Stimulated activated CD8-positive, alpha-beta memory T cell treated with anti-CD3 and anti-CD28 coated beads, Interleukin-7, amount 100 ng/mL, for 4 hours (primary cell): Measurements from ENCODE around the gene ADAMTSL1.

Source experiments
- DNase-seq, 2 donors: peaks; one replicate each; pipeline ENCODE4 v3.0.0-alpha.2; 2020; ENCODE audit warnings: low read depth in 2 of 2

Gene ADAMTSL1

GRCh38 chr9:18700714-18701113, 226.8 kb downstream of the ADAMTSL1 start:
- DNase-seq = no peak

DNA sequence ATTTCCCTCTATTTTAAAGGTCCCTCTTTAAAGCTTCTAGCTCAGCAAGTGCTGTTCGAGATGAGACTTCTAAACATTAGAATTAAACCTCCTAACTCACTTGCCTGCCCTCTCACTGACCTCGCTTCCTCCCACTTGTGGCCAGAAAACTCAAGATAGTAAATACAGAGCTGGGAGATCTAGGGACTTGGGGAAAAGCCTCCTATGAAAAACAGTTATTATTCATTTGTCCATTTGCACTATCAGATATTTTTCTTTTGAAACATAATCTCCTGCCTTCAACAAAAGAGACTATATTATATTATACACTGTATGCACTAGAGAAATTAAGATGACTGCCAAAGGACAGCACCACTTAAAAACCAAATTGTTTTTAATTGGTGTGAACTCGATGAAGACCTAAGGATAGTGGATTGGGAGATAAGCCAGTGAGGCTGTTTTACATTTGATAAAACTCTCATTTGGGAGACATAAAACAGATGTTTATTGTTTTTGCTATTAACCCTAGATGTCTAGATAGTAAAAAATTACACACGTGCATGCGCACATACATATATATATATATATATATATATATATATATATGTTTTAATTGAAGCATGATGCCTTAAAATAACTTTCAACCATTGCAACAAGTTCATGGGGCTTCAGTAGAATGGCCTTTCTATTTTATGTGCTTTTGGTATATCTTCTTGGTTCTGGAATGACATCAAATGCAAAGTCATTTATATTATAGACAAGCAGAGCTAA, 229.4 kb downstream of the ADAMTSL1 start:
- DNase-seq = no peak

- DNase-seq = no peak
Measured at GRCh38 chr9:18703901-18704379, 230.0 kb downstream of the ADAMTSL1 start.

- DNase-seq = no peak
Measured at GRCh38 chr9:18705796-18706392, 231.9 kb downstream of the ADAMTSL1 start.

GRCh38 chr9:18706648-18707047, 232.7 kb downstream of the ADAMTSL1 start:
- DNase-seq = no peak

DNA sequence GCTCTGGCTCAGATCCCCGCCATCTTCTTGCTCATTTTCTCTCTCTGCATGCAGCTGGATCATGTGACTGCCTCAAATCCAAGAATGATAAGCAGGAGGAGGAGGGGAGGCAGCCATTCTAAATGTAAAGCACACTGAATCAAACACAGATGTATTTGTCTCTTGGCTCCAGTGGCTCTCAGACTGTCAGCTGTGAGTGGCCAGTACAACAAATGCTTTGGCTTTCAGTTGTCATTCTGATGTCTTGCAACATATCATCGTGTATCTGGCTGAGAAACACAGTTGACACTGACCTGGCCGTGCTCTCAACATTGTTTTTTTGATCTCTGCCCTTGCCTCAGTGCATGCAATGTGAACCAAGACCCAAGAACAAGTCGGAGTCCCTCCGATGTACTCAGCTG, 233.1 kb downstream of the ADAMTSL1 start:
- no peak for DNase-seq

- no peak for DNase-seq
Measured at GRCh38 chr9:18707489-18708205, 233.7 kb downstream of the ADAMTSL1 start.

- DNase-seq = no peak
Measured at GRCh38 chr9:18708429-18708828, 234.5 kb downstream of the ADAMTSL1 start.

- DNase-seq = no peak
Measured at GRCh38 chr9:18710065-18710464, 236.1 kb downstream of the ADAMTSL1 start.

DNA sequence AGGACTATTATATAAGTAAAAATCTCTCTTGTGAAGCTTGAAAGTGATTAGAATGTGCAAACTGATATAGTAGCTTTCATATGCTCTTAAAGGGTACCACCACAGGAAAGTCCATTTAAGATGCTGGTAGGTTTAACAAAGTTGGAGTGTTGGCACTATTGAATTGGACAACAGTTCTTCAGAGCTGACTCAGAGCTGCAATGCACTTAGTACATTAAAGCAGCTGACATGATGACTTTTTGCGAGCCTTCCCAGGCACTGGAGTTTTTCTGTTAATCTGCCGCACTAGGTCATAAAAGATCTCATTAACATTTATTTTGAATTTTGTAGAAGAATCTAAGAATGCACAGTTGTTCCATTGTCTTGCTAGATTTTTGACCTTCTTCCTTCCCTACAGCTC, 243.8 kb downstream of the ADAMTSL1 start:
- no peak for DNase-seq

GRCh38 chr9:18718393-18718792, 244.4 kb downstream of the ADAMTSL1 start:
- no peak for DNase-seq

GRCh38 chr9:18718932-18719331, 245.0 kb downstream of the ADAMTSL1 start:
- no peak for DNase-seq

DNA sequence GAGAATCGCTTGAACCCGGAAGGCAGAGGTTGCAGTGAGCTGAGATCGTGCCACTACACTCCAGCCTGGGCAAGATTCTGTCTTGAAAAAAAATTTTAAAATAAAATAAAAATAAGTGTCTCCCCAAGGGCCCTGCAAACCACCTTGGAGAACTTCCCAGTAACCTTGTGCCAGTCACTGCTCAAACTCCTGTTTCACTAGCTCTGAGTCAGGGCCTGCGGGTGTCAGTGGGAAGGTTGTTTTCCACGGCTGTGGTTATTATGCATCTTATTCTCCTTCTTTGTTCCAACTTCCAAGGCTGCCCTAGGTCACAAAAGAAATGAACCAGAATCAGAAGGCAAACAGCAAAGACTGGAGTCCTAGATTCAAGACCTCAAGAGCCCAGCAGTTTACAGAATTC, 246.7 kb downstream of the ADAMTSL1 start:
- DNase-seq = no peak

DNA sequence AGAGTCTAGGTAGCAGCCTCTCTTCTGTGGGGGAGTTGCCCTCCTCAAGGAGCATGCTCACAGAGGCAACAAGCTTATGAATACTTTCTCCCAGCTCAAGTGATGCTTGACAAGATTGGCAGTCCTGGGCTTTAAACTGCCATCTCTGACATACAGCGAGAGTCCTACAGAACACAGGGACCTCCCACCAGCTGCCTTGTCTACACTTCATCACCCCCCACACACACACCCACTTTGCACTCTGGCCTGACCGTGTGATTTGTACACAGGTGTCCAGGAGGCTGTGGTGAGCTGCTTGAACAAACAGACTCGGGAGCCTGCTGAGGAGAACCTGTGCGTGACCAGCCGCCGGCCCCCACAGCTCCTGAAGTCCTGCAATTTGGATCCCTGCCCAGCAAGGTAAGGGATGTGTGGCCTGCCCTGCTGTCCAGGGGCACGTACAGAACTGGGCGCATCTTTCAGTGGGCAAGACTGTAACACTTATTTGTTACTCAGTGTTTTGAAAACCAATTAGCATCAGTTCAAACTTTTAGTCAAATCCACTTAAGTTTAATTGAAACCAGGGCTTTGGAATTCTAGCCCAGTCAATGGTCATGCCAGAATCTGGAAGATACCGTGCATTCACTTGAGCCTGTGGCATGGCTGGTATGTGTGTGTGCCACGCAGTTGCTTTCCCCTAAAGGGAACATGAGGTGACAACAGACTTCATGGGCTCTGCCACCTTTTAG, 247.5 kb downstream of the ADAMTSL1 start:
- no peak for DNase-seq

DNA sequence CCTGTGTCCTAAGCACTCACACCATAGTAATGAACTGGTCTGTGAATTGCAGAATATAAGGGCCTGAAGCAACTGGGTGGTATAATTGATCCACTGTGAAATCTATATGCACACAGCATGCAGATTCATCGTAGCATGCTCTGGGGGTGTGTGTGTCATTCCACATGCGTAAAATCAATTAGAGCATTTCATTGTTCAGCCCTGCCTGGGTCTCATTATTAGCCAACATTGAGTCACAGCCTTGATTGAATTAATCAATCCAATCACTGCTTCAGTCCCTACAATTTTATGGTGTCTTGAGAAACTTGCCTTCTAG, 248.0 kb downstream of the ADAMTSL1 start:
- DNase-seq = no peak

DNA sequence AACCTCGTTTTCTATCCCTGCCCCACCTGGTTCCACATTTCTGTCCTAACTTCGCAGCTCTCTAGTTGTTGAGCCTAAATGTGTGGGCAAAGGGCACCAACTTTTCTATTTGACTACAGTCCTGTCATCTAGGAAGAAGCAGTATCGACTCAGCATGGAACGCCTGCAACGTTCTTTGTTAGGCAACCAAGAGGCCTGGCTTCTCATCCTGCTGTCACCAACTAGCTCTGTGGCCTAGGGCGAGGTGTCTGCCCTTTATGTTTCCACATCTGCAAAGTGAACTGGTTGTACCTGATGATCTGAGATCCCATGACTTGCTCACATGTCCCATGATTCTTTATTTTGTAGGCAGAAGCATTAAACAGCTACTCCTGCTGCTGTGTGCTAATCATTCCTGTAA, 248.9 kb downstream of the ADAMTSL1 start:
- DNase-seq = no peak

- DNase-seq = no peak
Measured at GRCh38 chr9:18723366-18723765, 249.4 kb downstream of the ADAMTSL1 start.

DNA sequence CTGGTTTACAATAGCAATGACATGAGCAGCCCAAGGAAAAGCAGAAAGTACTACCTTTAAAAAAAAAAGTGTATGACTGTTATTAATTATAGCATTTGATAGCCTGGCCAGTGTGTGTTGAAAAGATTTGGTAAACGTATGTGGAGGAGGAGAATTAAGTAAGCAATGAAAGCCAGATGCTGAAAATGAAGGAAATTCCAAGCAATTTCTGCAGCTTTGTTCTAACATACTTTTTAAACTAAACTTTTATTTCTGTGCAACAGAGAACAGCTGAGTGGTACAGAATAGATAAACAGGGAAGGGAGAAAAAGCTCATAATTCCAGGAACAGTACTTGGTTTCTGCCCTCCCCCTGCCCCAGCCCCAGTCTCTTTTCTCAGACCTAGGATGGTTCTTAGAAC, 252.6 kb downstream of the ADAMTSL1 start:
- no peak for DNase-seq

DNA sequence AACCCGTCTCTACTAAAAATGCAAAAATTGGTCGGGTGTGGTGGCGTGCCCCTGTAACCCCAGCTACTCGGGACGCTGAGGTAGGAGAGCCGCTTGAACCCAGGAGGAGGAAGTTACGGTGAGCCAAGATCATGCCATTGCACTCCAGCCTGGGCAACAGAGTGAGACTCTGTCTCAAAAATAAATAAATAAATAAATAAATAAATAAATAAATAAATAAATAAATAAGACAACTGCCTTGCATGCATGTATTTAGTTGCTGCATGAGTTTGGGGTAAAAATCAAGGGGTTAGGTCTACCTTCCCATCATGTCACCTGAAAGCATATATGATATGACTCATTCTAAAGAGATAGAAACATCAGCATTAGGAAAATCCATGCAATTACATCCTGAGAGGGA, 254.0 kb downstream of the ADAMTSL1 start:
- no peak for DNase-seq

GRCh38 chr9:18728642-18729041, 254.7 kb downstream of the ADAMTSL1 start:
- no peak for DNase-seq

- DNase-seq = no peak
Measured at GRCh38 chr9:18730241-18730640, 256.3 kb downstream of the ADAMTSL1 start.

GRCh38 chr9:18739127-18739526, 265.2 kb downstream of the ADAMTSL1 start:
- no peak for DNase-seq
